ENCODE measurements around the gene ARSA. TPM values are rescaled to one million over a fixed set of nuclear protein-coding genes. Genes with fewer than 3 reads are reported as not detected.
"Not testable (repeated sequence)": the region's sequence is repeated elsewhere in the genome, so short reads cannot be mapped to it uniquely, and the experiment has no call there.

The ARSA gene
- total RNA-seq, 1 experiment from 2014 or later: 16.6 TPM

DNA sequence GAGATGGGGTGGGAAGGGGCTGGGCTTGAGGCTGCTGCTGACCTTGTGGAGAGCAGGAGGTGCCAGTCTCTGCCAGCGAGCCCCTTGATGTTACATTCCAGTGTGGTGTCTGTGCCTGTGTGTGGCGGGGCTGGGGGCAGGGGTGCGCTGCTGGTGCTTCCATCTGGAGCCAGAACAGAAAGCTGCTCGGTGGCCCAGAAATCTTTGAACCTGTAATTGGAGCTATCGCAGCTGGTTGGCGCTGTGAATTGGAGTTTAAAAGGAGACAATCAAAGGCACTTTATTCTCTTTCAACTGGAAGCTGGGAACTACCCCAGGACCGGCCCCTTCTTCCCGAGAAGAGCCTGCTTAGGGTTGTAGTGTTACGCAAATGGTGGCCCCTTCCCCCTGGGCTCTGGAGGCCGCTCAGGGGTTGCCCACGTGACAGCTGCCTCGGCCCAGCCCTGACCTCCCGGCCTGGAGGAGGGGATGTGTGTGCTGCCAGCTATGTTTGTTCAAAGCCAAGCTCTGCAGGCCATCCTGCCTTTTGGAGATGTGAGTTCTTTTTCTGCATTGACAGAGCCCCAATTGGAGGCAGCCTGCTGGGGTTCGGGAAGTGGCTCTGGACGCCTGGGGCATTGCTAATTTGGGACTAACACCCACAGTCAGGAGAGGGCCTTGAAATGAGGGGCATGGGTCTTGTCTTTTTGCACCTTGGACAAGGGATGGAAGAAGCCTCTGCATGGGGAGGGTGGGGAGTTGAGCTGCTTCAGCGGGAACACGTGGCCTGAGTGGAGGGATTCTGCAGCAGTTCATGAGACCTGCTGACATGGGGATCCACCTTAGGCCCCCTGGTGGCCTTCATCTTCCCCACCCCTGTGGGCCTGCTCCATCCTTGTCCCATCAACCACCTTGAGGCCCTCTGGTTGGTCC, 14.0 kb upstream of the ARSA start:
- POLR2A ChIA-PET (ENCODE audit: unreplicated experiment): no interaction called here

DNA sequence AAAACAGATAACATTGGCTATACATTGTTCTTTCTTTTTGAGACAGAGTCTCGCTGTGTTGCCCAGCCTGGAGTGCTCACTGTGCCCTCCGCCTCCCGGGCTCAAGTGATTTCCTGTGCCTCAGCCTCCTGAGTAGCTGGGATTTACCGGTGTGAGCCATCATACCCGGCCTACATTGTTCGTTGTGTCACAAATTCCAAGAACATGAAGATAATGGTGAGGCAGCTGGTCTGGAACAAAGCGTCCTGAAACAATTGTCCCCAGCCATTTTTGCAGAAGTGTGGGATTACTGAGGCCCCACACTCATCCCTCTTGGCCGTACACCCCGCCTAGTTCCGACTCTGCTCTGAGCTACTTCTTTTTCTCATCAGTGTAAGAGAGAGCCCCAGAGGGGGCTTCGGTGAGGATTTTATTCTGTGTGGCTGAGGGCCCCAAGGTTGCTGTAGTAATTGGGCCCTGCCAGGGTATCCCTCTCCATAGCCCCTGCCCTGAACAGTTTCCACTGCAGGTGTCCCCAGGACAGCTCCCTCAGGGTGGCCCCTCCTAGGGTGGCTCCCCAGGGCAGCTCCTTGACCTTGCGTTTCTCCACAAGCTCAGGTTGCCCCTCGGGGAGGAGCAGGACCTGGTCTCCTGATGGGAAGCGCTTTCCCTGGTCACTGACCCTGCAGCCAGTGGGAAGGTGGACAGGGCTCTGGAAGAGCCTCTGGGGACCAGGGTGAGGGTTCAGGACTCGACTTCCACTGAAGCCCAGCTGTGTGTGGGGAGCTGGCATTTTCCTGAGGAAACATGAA, 13.1 kb upstream of the ARSA start:
- Histone ChIP-seq H3K4me1 (replicated peaks; ENCODE audit: insufficient read depth) (no peaks in the 10 kb centered on the region), H3K27ac (no peak overlapping the region), H3K27me3 (ENCODE audit: insufficient read depth, low read depth) (peaks cover 31% of the 10 kb centered on the region), H3K4me2 (no peak overlapping the region), H3K79me2 (ENCODE audit: low read depth) (no peaks in the 10 kb centered on the region), H3K4me3 (no peak overlapping the region), H3K9me2 (ENCODE audit: insufficient read depth) (no peaks in the 10 kb centered on the region), H4K20me1 (ENCODE audit: insufficient read depth) (no peaks in the 10 kb centered on the region), H3K9me3 (ENCODE audit: insufficient read depth, low read depth) (no peaks in the 10 kb centered on the region; the same call in 1 of the 2 replicates), H2AFZ (no peak overlapping the region), H3F3A (ENCODE audit: insufficient read depth, low read depth) (no peaks in the 10 kb centered on the region), H3K36me3 (ENCODE audit: low read depth) (no peaks in the 10 kb centered on the region)
- intact Hi-C loops (cut with micrococcal nuclease; ENCODE audit: unreplicated experiment): no loop called here
- ChIA-PET POLR2A (ENCODE audit: unreplicated experiment) (no interaction called here), CTCF (interaction anchor here (0.6 kb wide), 1 partner anchor 134 kb away, joined by 3 read pairs; no protein-coding TSS in a partner anchor)
- TF ChIP-seq, protein P1, sequence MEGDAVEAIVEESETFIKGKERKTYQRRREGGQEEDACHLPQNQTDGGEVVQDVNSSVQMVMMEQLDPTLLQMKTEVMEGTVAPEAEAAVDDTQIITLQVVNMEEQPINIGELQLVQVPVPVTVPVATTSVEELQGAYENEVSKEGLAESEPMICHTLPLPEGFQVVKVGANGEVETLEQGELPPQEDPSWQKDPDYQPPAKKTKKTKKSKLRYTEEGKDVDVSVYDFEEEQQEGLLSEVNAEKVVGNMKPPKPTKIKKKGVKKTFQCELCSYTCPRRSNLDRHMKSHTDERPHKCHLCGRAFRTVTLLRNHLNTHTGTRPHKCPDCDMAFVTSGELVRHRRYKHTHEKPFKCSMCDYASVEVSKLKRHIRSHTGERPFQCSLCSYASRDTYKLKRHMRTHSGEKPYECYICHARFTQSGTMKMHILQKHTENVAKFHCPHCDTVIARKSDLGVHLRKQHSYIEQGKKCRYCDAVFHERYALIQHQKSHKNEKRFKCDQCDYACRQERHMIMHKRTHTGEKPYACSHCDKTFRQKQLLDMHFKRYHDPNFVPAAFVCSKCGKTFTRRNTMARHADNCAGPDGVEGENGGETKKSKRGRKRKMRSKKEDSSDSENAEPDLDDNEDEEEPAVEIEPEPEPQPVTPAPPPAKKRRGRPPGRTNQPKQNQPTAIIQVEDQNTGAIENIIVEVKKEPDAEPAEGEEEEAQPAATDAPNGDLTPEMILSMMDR (conservative IDR thresholded peaks at IDR 0.05): no peak
- TF ChIP-seq EZH2 (IDR thresholded peaks at IDR 0.05; ENCODE audit: low read depth): no peak
- DNase-seq: no peak
- BruUV-seq (replicated peaks): no TSS peak

More for the DNA sequence above, 14.0 kb upstream of the ARSA start:
- Histone ChIP-seq H3K4me3 (no peak overlapping the region), H3K9me2 (ENCODE audit: insufficient read depth) (no peaks in the 10 kb centered on the region), H3K4me2 (no peak overlapping the region), H3K79me2 (ENCODE audit: low read depth) (no peaks in the 10 kb centered on the region), H3K27me3 (ENCODE audit: insufficient read depth, low read depth) (peaks cover 33% of the 10 kb centered on the region), H3K4me1 (replicated peaks; ENCODE audit: insufficient read depth) (no peaks in the 10 kb centered on the region), H3K9me3 (ENCODE audit: insufficient read depth, low read depth) (no peaks in the 10 kb centered on the region; the same call in 1 of the 2 replicates), H3K36me3 (ENCODE audit: low read depth) (no peaks in the 10 kb centered on the region), H4K20me1 (ENCODE audit: insufficient read depth) (no peaks in the 10 kb centered on the region), H3F3A (ENCODE audit: insufficient read depth, low read depth) (no peaks in the 10 kb centered on the region), H2AFZ (no peak overlapping the region), H3K27ac (no peak overlapping the region)
- CTCF ChIA-PET: no interaction called here
- TF ChIP-seq, protein P1 (conservative IDR thresholded peaks at IDR 0.05): no peak; the same call in 1 of the 2 replicates
- TF ChIP-seq EZH2 (IDR thresholded peaks at IDR 0.05; ENCODE audit: low read depth): no peak
- DNase-seq: no peak
- intact Hi-C loops (cut with micrococcal nuclease; ENCODE audit: unreplicated experiment): no loop called here
- no TSS peak for BruUV-seq (replicated peaks)

DNA sequence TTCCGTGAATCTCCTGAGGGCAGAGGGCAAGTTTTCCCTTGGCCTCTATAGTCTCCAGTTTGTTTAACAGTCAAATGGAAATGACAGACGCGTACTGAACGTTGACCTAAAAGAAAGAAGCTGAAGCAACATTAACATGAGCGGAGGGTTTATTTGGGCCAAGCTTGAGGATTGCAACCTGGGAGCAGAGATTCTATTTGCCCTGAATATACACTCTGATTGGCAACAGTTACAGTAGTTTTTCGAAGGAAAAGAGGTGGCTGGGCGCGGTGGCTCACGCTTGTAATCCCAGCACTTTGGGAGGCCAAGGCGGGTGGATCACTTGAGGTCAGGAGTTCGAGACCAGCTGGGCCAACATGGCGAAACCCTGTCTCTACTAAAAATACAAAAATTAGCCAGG, 12.3 kb upstream of the ARSA start:
- H3K4me1 ChIP-seq (replicated peaks; ENCODE audit: insufficient read depth); DNase-seq; H3K4me3 ChIP-seq; H3K9me3 ChIP-seq (ENCODE audit: insufficient read depth, low read depth); H3F3A ChIP-seq (ENCODE audit: insufficient read depth, low read depth); POLR2A ChIA-PET (ENCODE audit: unreplicated experiment); intact Hi-C loops (cut with micrococcal nuclease; ENCODE audit: unreplicated experiment); H3K79me2 ChIP-seq (ENCODE audit: low read depth); H3K36me3 ChIP-seq (ENCODE audit: low read depth); H2AFZ ChIP-seq; H4K20me1 ChIP-seq (ENCODE audit: insufficient read depth); BruUV-seq (replicated peaks); H3K27ac ChIP-seq; H3K9me2 ChIP-seq (ENCODE audit: insufficient read depth); H3K4me2 ChIP-seq: not testable (repeated sequence)
- CTCF ChIA-PET: interaction anchor here (0.6 kb wide), 1 partner anchor 135 kb away, joined by 3 read pairs; no protein-coding TSS in a partner anchor
- peaks cover 23% of the 10 kb centered on the region for H3K27me3 ChIP-seq (ENCODE audit: insufficient read depth, low read depth)
